Measurements from ENCODE around the gene STRN. TPM values are rescaled to one million over a fixed set of nuclear protein-coding genes. Genes with fewer than 3 reads are reported as not detected.

Gene STRN
- total and polyA plus RNA-seq, 2 of the 13 experiments (the other 11 are each of a cell fraction or from before 2014, with no cell fraction given), result 10.4 to 19.3 TPM

DNA sequence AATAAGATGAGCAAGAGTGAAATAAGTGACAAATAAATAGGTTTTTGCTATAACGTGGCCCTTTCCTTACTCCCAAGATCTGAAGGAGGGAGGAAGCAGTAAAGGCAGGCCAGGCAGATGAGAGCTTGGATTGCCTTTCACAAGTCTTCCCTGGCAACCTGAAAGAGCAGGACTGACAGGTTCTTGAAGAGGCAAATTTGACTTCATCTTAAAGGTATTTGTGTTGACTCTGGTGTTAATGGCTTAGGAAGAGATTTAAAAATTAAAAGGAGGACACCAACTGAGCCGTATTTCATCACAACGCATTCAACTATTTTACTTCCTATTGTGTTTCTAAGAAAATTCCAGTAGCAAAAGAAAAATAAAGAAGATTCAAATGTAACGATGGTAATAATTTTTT is 3.2 kb downstream of the STRN start (continued):
- TF ChIP-seq, protein P1, sequence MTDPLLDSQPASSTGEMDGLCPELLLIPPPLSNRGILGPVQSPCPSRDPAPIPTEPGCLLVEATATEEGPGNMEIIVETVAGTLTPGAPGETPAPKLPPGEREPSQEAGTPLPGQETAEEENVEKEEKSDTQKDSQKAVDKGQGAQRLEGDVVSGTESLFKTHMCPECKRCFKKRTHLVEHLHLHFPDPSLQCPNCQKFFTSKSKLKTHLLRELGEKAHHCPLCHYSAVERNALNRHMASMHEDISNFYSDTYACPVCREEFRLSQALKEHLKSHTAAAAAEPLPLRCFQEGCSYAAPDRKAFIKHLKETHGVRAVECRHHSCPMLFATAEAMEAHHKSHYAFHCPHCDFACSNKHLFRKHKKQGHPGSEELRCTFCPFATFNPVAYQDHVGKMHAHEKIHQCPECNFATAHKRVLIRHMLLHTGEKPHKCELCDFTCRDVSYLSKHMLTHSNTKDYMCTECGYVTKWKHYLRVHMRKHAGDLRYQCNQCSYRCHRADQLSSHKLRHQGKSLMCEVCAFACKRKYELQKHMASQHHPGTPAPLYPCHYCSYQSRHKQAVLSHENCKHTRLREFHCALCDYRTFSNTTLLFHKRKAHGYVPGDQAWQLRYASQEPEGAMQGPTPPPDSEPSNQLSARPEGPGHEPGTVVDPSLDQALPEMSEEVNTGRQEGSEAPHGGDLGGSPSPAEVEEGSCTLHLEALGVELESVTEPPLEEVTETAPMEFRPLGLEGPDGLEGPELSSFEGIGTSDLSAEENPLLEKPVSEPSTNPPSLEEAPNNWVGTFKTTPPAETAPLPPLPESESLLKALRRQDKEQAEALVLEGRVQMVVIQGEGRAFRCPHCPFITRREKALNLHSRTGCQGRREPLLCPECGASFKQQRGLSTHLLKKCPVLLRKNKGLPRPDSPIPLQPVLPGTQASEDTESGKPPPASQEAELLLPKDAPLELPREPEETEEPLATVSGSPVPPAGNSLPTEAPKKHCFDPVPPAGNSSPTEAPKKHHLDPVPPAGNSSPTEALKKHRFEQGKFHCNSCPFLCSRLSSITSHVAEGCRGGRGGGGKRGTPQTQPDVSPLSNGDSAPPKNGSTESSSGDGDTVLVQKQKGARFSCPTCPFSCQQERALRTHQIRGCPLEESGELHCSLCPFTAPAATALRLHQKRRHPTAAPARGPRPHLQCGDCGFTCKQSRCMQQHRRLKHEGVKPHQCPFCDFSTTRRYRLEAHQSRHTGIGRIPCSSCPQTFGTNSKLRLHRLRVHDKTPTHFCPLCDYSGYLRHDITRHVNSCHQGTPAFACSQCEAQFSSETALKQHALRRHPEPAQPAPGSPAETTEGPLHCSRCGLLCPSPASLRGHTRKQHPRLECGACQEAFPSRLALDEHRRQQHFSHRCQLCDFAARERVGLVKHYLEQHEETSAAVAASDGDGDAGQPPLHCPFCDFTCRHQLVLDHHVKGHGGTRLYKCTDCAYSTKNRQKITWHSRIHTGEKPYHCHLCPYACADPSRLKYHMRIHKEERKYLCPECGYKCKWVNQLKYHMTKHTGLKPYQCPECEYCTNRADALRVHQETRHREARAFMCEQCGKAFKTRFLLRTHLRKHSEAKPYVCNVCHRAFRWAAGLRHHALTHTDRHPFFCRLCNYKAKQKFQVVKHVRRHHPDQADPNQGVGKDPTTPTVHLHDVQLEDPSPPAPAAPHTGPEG (CRISPR knock-in tag; IDR thresholded peaks at IDR 0.05), result no peak
- TF ChIP-seq HOXA5 (CRISPR knock-in tag; IDR thresholded peaks at IDR 0.05), result no peak
- TF ChIP-seq HMG20A (CRISPR knock-in tag; IDR thresholded peaks at IDR 0.05; ENCODE audit: borderline replicate concordance), result no peak

DNA sequence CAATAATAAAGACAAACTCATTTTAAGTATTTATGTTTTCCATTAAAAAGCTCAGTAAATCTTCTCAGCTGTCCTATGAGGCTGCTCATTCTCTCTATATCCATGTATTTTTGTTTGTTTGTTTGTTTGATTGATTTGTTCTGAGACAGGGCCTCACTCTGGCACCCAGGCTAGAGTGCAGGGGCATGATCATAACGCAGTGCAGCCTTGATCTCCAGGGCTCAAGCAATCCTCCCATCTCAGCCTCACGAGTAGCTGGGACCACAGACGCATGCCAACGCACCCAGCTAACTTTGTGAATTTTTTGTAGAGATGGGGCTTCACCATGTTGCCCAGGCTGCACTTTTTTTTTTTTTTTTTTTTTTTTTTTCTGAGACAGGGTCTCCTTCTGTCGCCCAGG is 5.6 kb downstream of the STRN start:
- CTCF ChIA-PET (ENCODE audit: low intra/inter-chr PET ratio, low total read pairs), result no interaction called here
- in situ Hi-C loops (cut with HindIII; ENCODE audit: extremely low pct_ligation_motif_present, low pct_unique_long_range_greater_than_20kb), result no loop called here

More for the DNA sequence above, 5.6 kb downstream of the STRN start:
- no peak overlapping the region for H3K4me2 ChIP-seq (ENCODE audit: low read depth, low read length)
- peaks cover 30% of the 10 kb centered on the region for H3K4me1 ChIP-seq (ENCODE audit: insufficient read depth, low read length)
- WGBS (ENCODE audit: low lambda C conversion rate), result 97% methylated on average over 5 of the region's 5 CpGs
- H3K79me2 ChIP-seq (ENCODE audit: insufficient read depth, low read length), result peaks cover 33% of the 10 kb centered on the region
- H3K9ac ChIP-seq (ENCODE audit: insufficient read depth, low read depth, low read length), result no peak overlapping the region
- H4K20me1 ChIP-seq (ENCODE audit: insufficient read depth, low read length), result no peaks in the 10 kb centered on the region
- no peak for DNase-seq (ENCODE audit: low spot score)
- no peak for TF ChIP-seq MAFK (conservative IDR thresholded peaks at IDR 0.05 in 1 of 2, IDR thresholded peaks at IDR 0.05 in 1 of 2; ENCODE audit: low read length in 2 of 2)
- no peak overlapping the region for H2AFZ ChIP-seq (ENCODE audit: low read length)
- BruUV-seq (replicated peaks), result no TSS peak
- H3K9me3 ChIP-seq (ENCODE audit: low read length), result no peaks in the 10 kb centered on the region
- POLR2A ChIA-PET, result no interaction called here
- no peak for FAIRE-seq
- no peak for ATAC-seq
- H3K36me3 ChIP-seq (replicated peaks in 1 of 2; ENCODE audit: control insufficient read depth in 1 of 2, insufficient read depth in 2 of 2, low read length in 2 of 2), result no peaks in the 10 kb centered on the region; a peak in 1 of 5 replicates
- intact Hi-C loops (cut with micrococcal nuclease; ENCODE audit: unreplicated experiment), result no loop called here
- no peak overlapping the region for H3K27ac ChIP-seq (ENCODE audit: extremely low read length, insufficient read depth, low read length)
- H3K27me3 ChIP-seq (ENCODE audit: control insufficient read depth in 1 of 2, insufficient read depth in 2 of 2, low read length in 2 of 2), result no peaks in the 10 kb centered on the region; a peak in 1 of 5 replicates
- H3K4me3 ChIP-seq (replicated peaks in 1 of 3; ENCODE audit: insufficient read depth in 1 of 3, low read depth in 2 of 3, low read length in 3 of 3), result no peak overlapping the region
